ENCODE results near the gene NRXN3.

The NRXN3 gene

GRCh38 chr14:79600406-79600805, 1430.2 kb downstream of the NRXN3 start:
- Histone ChIP-seq H4K20me1 (no peaks in the 10 kb centered on the region), H3K27ac (no peak overlapping the region), H3K4me1 (no peaks in the 10 kb centered on the region), H3K4me3 (no peak overlapping the region), H3K9me3 (replicated peaks in 1 of 11) (no peaks in the 10 kb centered on the region; a peak in 1 of 22 replicates), H3K27me3 (no peaks in the 10 kb centered on the region), H3K9ac (no peak overlapping the region), H3K36me3 (no peaks in the 10 kb centered on the region), H3K4me2 (no peak overlapping the region)
- no peak for TF ChIP-seq Cebpa-rat (IDR thresholded peaks at IDR 0.05)

GRCh38 chr14:79601579-79601978, 1431.4 kb downstream of the NRXN3 start:
- TF ChIP-seq Cebpa-rat (IDR thresholded peaks at IDR 0.05) = no peak
- Histone ChIP-seq H3K36me3 (no peaks in the 10 kb centered on the region), H3K4me2 (no peak overlapping the region), H3K9me3 (replicated peaks in 1 of 11) (no peaks in the 10 kb centered on the region; a peak in 1 of 22 replicates), H4K20me1 (no peaks in the 10 kb centered on the region), H3K9ac (no peak overlapping the region), H3K27me3 (no peaks in the 10 kb centered on the region), H3K4me1 (no peaks in the 10 kb centered on the region), H3K4me3 (no peak overlapping the region), H3K27ac (no peak overlapping the region)

GRCh38 chr14:79602045-79602444, 1431.9 kb downstream of the NRXN3 start:
- no peak overlapping the region for H3K4me2 ChIP-seq
- no peaks in the 10 kb centered on the region; a peak in 1 of 22 replicates for H3K9me3 ChIP-seq (replicated peaks in 1 of 11)
- no peaks in the 10 kb centered on the region for H4K20me1 ChIP-seq
- no peak for TF ChIP-seq Cebpa-rat (IDR thresholded peaks at IDR 0.05)
- no peaks in the 10 kb centered on the region for H3K36me3 ChIP-seq
- H3K27ac ChIP-seq = no peak overlapping the region
- H3K9ac ChIP-seq = no peak overlapping the region
- H3K4me3 ChIP-seq = no peak overlapping the region
- no peaks in the 10 kb centered on the region for H3K4me1 ChIP-seq
- no peaks in the 10 kb centered on the region for H3K27me3 ChIP-seq

- Histone ChIP-seq H3K4me1 (no peaks in the 10 kb centered on the region), H3K36me3 (no peaks in the 10 kb centered on the region), H3K9ac (no peak overlapping the region), H3K4me3 (no peak overlapping the region), H4K20me1 (no peaks in the 10 kb centered on the region), H3K27me3 (no peaks in the 10 kb centered on the region), H3K9me3 (replicated peaks in 1 of 11) (no peaks in the 10 kb centered on the region), H3K27ac (no peak overlapping the region), H3K4me2 (no peak overlapping the region)
- no peak for TF ChIP-seq Cebpa-rat (IDR thresholded peaks at IDR 0.05)
Observed at GRCh38 chr14:79602742-79603141, 1432.6 kb downstream of the NRXN3 start.

GRCh38 chr14:79605849-79606248, 1435.7 kb downstream of the NRXN3 start:
- Histone ChIP-seq H3K9ac (no peak overlapping the region), H3K4me1 (no peaks in the 10 kb centered on the region), H3K27me3 (no peaks in the 10 kb centered on the region), H3K9me3 (replicated peaks in 1 of 11) (no peaks in the 10 kb centered on the region), H3K4me3 (no peak overlapping the region), H4K20me1 (no peaks in the 10 kb centered on the region), H3K4me2 (no peak overlapping the region), H3K27ac (no peak overlapping the region), H3K36me3 (no peaks in the 10 kb centered on the region)
- no peak for TF ChIP-seq Cebpa-rat (IDR thresholded peaks at IDR 0.05)

- H4K20me1 ChIP-seq = no peaks in the 10 kb centered on the region
- H3K4me2 ChIP-seq = no peak overlapping the region
- no peak overlapping the region for H3K27ac ChIP-seq
- no peaks in the 10 kb centered on the region for H3K27me3 ChIP-seq
- no peaks in the 10 kb centered on the region for H3K36me3 ChIP-seq
- no peak overlapping the region for H3K4me3 ChIP-seq
- peaks cover 0 to 3% (median 1%) of the 10 kb centered on the region in 10 experiments; a peak in 9 of 20 replicates for H3K4me1 ChIP-seq
- H3K9me3 ChIP-seq (replicated peaks in 1 of 11) = no peaks in the 10 kb centered on the region
- H3K9ac ChIP-seq = no peak overlapping the region
- TF ChIP-seq Cebpa-rat (IDR thresholded peaks at IDR 0.05) = no peak
Observed at GRCh38 chr14:79608446-79608845, 1438.3 kb downstream of the NRXN3 start.

- Histone ChIP-seq H3K4me3 (no peak overlapping the region), H3K4me2 (peak overlapping the region in 5 of 11 experiments; percentile 19 to 42 (median 28); a peak in 8 of 22 replicates), H3K4me1 (peaks cover 0 to 14% (median 5%) of the 10 kb centered on the region in 10 experiments; a peak in 9 of 20 replicates), H3K36me3 (no peaks in the 10 kb centered on the region), H3K27ac (no peak overlapping the region), H3K27me3 (no peaks in the 10 kb centered on the region), H3K9me3 (replicated peaks in 1 of 11) (peaks cover 5 to 15% (median 10%) of the 10 kb centered on the region in 11 experiments; a peak in 13 of 22 replicates), H4K20me1 (no peaks in the 10 kb centered on the region), H3K9ac (no peak overlapping the region)
- TF ChIP-seq Cebpa-rat (IDR thresholded peaks at IDR 0.05) = no peak
Observed at GRCh38 chr14:79613625-79614024, 1443.5 kb downstream of the NRXN3 start.

GRCh38 chr14:79614448-79614847, 1444.3 kb downstream of the NRXN3 start:
- no peak for TF ChIP-seq Cebpa-rat (IDR thresholded peaks at IDR 0.05)
- Histone ChIP-seq H3K36me3 (no peaks in the 10 kb centered on the region), H3K4me1 (peaks cover 0 to 14% (median 5%) of the 10 kb centered on the region in 10 experiments; a peak in 9 of 20 replicates), H3K9me3 (replicated peaks in 1 of 11) (peaks cover 5 to 15% (median 10%) of the 10 kb centered on the region in 11 experiments; a peak in 13 of 22 replicates), H4K20me1 (no peaks in the 10 kb centered on the region), H3K9ac (no peak overlapping the region), H3K4me2 (peak overlapping the region in 2 of 11 experiments; percentile 19 to 28; a peak in 1 of 22 replicates), H3K4me3 (no peak overlapping the region), H3K27ac (no peak overlapping the region), H3K27me3 (no peaks in the 10 kb centered on the region)

- H3K9me3 ChIP-seq (replicated peaks in 1 of 11) = peaks cover 8 to 17% (median 13%) of the 10 kb centered on the region in 11 experiments; a peak in 21 of 22 replicates
- no peaks in the 10 kb centered on the region for H3K27me3 ChIP-seq
- H3K36me3 ChIP-seq = no peaks in the 10 kb centered on the region
- H4K20me1 ChIP-seq = no peaks in the 10 kb centered on the region
- no peak for TF ChIP-seq Cebpa-rat (IDR thresholded peaks at IDR 0.05)
- no peak overlapping the region for H3K27ac ChIP-seq
- no peak overlapping the region for H3K4me2 ChIP-seq
- H3K4me3 ChIP-seq = no peak overlapping the region
- H3K4me1 ChIP-seq = peaks cover 0 to under 1% (median 0%) of the 10 kb centered on the region in 10 experiments; a peak in 3 of 20 replicates
- H3K9ac ChIP-seq = no peak overlapping the region
Observed at GRCh38 chr14:79627058-79627457, 1456.9 kb downstream of the NRXN3 start.

Data from BLaER1 treated with 17β-estradiol and CSF1 and Interleukin-3, amounts not matched to agents 10 nM and 100 nM (cell line).